ENCODE data around the gene SLAMF6. TPM values are rescaled to one million over a fixed set of nuclear protein-coding genes. Genes with fewer than 3 reads are reported as not detected.
"Not testable (repeated sequence)": the region's sequence is repeated elsewhere in the genome, so short reads cannot be mapped to it uniquely, and the experiment has no call there.

The SLAMF6 gene
- total and polyA plus RNA-seq, 4 donors, result 0.76 to 1.2 (median 0.92) TPM

- H3K9me3 ChIP-seq (ENCODE audit: control insufficient read depth in 4 of 4, low read length in 3 of 4), result peaks cover 0 to 2% (median 0%) of the 10 kb centered on the region in 4 donors
- DNase-seq (ENCODE audit: low spot score), result no peak
- no peaks in the 10 kb centered on the region for H3K36me3 ChIP-seq (ENCODE audit: control insufficient read depth in 4 of 4, insufficient read depth in 3 of 4, low read depth in 1 of 4, low read length in 3 of 4)
- no peak overlapping the region for H3K27ac ChIP-seq (ENCODE audit: low read depth in 1 of 2, low read length in 2 of 2)
- H3K27me3 ChIP-seq (ENCODE audit: control insufficient read depth in 4 of 4, insufficient read depth in 4 of 4, low read length in 3 of 4), result no peaks in the 10 kb centered on the region
- 85% methylated on average over 5 of the region's 5 CpGs for WGBS
- TF ChIP-seq, protein P1, sequence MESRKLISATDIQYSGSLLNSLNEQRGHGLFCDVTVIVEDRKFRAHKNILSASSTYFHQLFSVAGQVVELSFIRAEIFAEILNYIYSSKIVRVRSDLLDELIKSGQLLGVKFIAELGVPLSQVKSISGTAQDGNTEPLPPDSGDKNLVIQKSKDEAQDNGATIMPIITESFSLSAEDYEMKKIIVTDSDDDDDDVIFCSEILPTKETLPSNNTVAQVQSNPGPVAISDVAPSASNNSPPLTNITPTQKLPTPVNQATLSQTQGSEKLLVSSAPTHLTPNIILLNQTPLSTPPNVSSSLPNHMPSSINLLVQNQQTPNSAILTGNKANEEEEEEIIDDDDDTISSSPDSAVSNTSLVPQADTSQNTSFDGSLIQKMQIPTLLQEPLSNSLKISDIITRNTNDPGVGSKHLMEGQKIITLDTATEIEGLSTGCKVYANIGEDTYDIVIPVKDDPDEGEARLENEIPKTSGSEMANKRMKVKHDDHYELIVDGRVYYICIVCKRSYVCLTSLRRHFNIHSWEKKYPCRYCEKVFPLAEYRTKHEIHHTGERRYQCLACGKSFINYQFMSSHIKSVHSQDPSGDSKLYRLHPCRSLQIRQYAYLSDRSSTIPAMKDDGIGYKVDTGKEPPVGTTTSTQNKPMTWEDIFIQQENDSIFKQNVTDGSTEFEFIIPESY (IDR thresholded peaks at IDR 0.05), result no peak
- no peak overlapping the region for H3K9ac ChIP-seq (ENCODE audit: low read depth in 1 of 2, low read length in 2 of 2)
- no peaks in the 10 kb centered on the region for H3K4me1 ChIP-seq (ENCODE audit: control insufficient read depth in 4 of 4, insufficient read depth in 4 of 4, low read length in 3 of 4)
- H3K4me3 ChIP-seq (ENCODE audit: low read depth in 1 of 3, low read length in 3 of 3), result no peak overlapping the region
Observed at GRCh38 chr1:160567341-160567740, 44.3 kb upstream of the SLAMF6 start.

DNA sequence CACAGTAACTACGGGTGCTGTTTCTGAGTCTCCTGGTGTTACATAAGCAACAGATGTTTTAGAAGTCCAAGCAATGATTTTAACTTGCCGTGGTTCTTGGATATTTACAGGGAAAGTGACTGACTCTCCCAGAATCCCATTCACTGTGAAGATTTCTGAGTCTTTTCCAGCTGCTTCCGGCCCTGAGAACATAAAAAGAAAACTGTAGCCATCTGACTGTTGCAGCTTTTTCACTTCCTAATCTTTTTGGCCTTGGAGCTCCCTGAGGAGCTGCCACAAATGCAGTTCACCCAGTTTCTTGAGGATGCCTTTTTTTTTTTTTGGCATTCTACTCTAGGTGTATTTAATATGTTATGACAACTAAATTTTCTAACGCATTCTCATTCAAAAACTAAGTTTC lies 42.5 kb upstream of the SLAMF6 start:
- H3K36me3 ChIP-seq (ENCODE audit: control insufficient read depth in 4 of 4, insufficient read depth in 3 of 4, low read depth in 1 of 4, low read length in 3 of 4), result no peaks in the 10 kb centered on the region
- H3K9ac ChIP-seq (ENCODE audit: low read depth in 1 of 2, low read length in 2 of 2), result no peak overlapping the region
- H3K4me1 ChIP-seq (ENCODE audit: control insufficient read depth in 4 of 4, insufficient read depth in 4 of 4, low read length in 3 of 4), result no peaks in the 10 kb centered on the region
- H3K9me3 ChIP-seq (ENCODE audit: control insufficient read depth in 4 of 4, low read length in 3 of 4), result peaks cover 0 to 2% (median 0%) of the 10 kb centered on the region in 4 donors
- H3K27me3 ChIP-seq (ENCODE audit: control insufficient read depth in 4 of 4, insufficient read depth in 4 of 4, low read length in 3 of 4), result no peaks in the 10 kb centered on the region
- H3K27ac ChIP-seq (ENCODE audit: low read depth in 1 of 2, low read length in 2 of 2), result no peak overlapping the region
- DNase-seq (ENCODE audit: low spot score), result no peak
- no peak overlapping the region for H3K4me3 ChIP-seq (ENCODE audit: low read depth in 1 of 3, low read length in 3 of 3)
- WGBS, result 81% methylated on average over 4 of the region's 4 CpGs
- no peak for TF ChIP-seq GABPA (IDR thresholded peaks at IDR 0.05 in 1 of 2, conservative IDR thresholded peaks at IDR 0.05 in 1 of 2)
- no peak for TF ChIP-seq SP1 (IDR thresholded peaks at IDR 0.05)
- no peak for TF ChIP-seq FOXA2 (IDR thresholded peaks at IDR 0.05)
- TF ChIP-seq FOXA1 (IDR thresholded peaks at IDR 0.05), result no peak
- TF ChIP-seq RAD21 (IDR thresholded peaks at IDR 0.05), result no peak
- TF ChIP-seq, protein P2, sequence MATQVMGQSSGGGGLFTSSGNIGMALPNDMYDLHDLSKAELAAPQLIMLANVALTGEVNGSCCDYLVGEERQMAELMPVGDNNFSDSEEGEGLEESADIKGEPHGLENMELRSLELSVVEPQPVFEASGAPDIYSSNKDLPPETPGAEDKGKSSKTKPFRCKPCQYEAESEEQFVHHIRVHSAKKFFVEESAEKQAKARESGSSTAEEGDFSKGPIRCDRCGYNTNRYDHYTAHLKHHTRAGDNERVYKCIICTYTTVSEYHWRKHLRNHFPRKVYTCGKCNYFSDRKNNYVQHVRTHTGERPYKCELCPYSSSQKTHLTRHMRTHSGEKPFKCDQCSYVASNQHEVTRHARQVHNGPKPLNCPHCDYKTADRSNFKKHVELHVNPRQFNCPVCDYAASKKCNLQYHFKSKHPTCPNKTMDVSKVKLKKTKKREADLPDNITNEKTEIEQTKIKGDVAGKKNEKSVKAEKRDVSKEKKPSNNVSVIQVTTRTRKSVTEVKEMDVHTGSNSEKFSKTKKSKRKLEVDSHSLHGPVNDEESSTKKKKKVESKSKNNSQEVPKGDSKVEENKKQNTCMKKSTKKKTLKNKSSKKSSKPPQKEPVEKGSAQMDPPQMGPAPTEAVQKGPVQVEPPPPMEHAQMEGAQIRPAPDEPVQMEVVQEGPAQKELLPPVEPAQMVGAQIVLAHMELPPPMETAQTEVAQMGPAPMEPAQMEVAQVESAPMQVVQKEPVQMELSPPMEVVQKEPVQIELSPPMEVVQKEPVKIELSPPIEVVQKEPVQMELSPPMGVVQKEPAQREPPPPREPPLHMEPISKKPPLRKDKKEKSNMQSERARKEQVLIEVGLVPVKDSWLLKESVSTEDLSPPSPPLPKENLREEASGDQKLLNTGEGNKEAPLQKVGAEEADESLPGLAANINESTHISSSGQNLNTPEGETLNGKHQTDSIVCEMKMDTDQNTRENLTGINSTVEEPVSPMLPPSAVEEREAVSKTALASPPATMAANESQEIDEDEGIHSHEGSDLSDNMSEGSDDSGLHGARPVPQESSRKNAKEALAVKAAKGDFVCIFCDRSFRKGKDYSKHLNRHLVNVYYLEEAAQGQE (IDR thresholded peaks at IDR 0.05), result no peak
- no peak for TF ChIP-seq HNF4G (IDR thresholded peaks at IDR 0.05)

- not testable (repeated sequence) for H3K27me3 ChIP-seq (ENCODE audit: control insufficient read depth in 4 of 4, insufficient read depth in 4 of 4, low read length in 3 of 4); H3K4me1 ChIP-seq (ENCODE audit: control insufficient read depth in 4 of 4, insufficient read depth in 4 of 4, low read length in 3 of 4); H3K27ac ChIP-seq (ENCODE audit: low read depth in 1 of 2, low read length in 2 of 2); H3K9me3 ChIP-seq (ENCODE audit: control insufficient read depth in 4 of 4, low read length in 3 of 4); H3K9ac ChIP-seq (ENCODE audit: low read depth in 1 of 2, low read length in 2 of 2); H3K36me3 ChIP-seq (ENCODE audit: control insufficient read depth in 4 of 4, insufficient read depth in 3 of 4, low read depth in 1 of 4, low read length in 3 of 4); H3K4me3 ChIP-seq (ENCODE audit: low read depth in 1 of 3, low read length in 3 of 3); DNase-seq (ENCODE audit: low spot score)
- WGBS, result 76% methylated on average over 1 of the region's 1 CpG
Observed at GRCh38 chr1:160563230-160563629, 40.2 kb upstream of the SLAMF6 start.

DNA sequence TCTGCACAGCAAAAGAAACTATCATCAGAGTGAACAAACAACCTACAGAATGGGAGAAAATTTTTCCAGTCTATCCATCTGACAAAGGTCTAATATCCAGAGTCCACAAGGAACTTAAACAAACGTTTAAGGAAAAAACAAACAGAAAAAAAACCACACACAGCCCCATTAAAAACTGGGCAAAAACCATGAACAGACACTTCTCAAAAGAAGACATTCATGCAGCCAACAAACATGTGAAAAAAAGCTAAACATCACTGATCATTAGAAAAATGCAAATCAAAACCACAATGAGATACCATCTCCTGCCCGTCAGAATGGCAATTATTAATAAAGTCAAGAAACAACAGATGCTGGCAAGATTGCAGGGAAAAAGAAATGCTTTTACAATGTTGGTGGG lies 39.7 kb upstream of the SLAMF6 start:
- not testable (repeated sequence) for H3K27ac ChIP-seq (ENCODE audit: low read depth in 1 of 2, low read length in 2 of 2); H3K9me3 ChIP-seq (ENCODE audit: control insufficient read depth in 4 of 4, low read length in 3 of 4); H3K4me1 ChIP-seq (ENCODE audit: control insufficient read depth in 4 of 4, insufficient read depth in 4 of 4, low read length in 3 of 4); H3K27me3 ChIP-seq (ENCODE audit: control insufficient read depth in 4 of 4, insufficient read depth in 4 of 4, low read length in 3 of 4); DNase-seq (ENCODE audit: low spot score); H3K9ac ChIP-seq (ENCODE audit: low read depth in 1 of 2, low read length in 2 of 2); H3K4me3 ChIP-seq (ENCODE audit: low read depth in 1 of 3, low read length in 3 of 3); H3K36me3 ChIP-seq (ENCODE audit: control insufficient read depth in 4 of 4, insufficient read depth in 3 of 4, low read depth in 1 of 4, low read length in 3 of 4)
- WGBS, result 58% methylated on average over 2 of the region's 2 CpGs

All from liver (tissue), 9 donors.